GM23338 (cell line): ENCODE data around the gene SCAPER. TPM values are rescaled to one million over a fixed set of nuclear protein-coding genes. Genes with fewer than 3 reads are reported as not detected.

Experiments
- ATAC-seq: fragments of 200-7000 bp; cut with Tn5 transposase; 3 replicates; pipeline ENCODE4 v1.9.1; 2020
- DNase-seq: peaks from one replicate; pipeline ENCODE4 v3.0.0-alpha.2; 2015; ENCODE audit warnings: low spot score
- H2AFZ ChIP-seq: fragments of 200-600 bp; sonication (generic); 2 replicates; pipeline ENCODE4 v1.8.0; 2016; ENCODE audit warnings: antibody characterized with exemption, mild to moderate bottlenecking, moderate library complexity
- H3F3A ChIP-seq: fragments of 200-600 bp; sonication (generic); replicated peaks from 2 replicates; pipeline ENCODE4 v1.8.0; 2017; ENCODE audit warnings: antibody characterized with exemption, mixed run types, low read depth
- H3K27ac ChIP-seq: fragments of 200-600 bp; sonication (generic); 2 replicates; pipeline ENCODE4 v1.6.1; 2016; ENCODE audit warnings: low read depth
- H3K27me3 ChIP-seq: fragments of 200-600 bp; sonication (generic); 2 replicates; pipeline ENCODE4 v1.8.0; 2016; ENCODE audit warnings: mild to moderate bottlenecking, mixed run types, moderate library complexity; ENCODE audit not compliant: insufficient read depth
- H3K36me3 ChIP-seq: fragments of 200-600 bp; sonication (generic); 2 replicates; pipeline ENCODE4 v1.8.0; 2016; ENCODE audit warnings: mild to moderate bottlenecking; ENCODE audit not compliant: insufficient read depth
- H3K4me1 ChIP-seq: fragments of 200-600 bp; sonication (generic); 2 replicates; pipeline ENCODE4 v1.8.0; 2016; ENCODE audit warnings: mild to moderate bottlenecking, moderate library complexity; ENCODE audit not compliant: insufficient read depth
- H3K4me2 ChIP-seq: fragments of 200-600 bp; sonication (generic); 2 replicates; pipeline ENCODE4 v1.7.1; 2017; ENCODE audit warnings: mixed run types
- H3K4me3 ChIP-seq: fragments of 200-600 bp; sonication (generic); 2 replicates; pipeline ENCODE4 v1.6.1; 2016; ENCODE audit warnings: mixed run types
- H3K79me2 ChIP-seq: fragments of 200-600 bp; sonication (generic); replicated peaks from 2 replicates; pipeline ENCODE4 v1.8.0; 2017; ENCODE audit warnings: mild to moderate bottlenecking; ENCODE audit not compliant: insufficient read depth
- H3K9me2 ChIP-seq: fragments of 200-600 bp; sonication (generic); 2 replicates; pipeline ENCODE4 v1.8.0; 2017; ENCODE audit not compliant: insufficient read depth
- H4K20me1 ChIP-seq: fragments of 200-600 bp; sonication (generic); replicated peaks from 2 replicates; pipeline ENCODE4 v1.8.0; 2017; ENCODE audit warnings: mild to moderate bottlenecking; ENCODE audit not compliant: insufficient read depth
- H3K27ac Mint-ChIP-seq: 2 replicates; pipeline ENCODE4 v1.8.0; 2020; ENCODE audit warnings: inconsistent platforms, mild to moderate bottlenecking, moderate library complexity, mixed read lengths
- H3K27me3 Mint-ChIP-seq: 3 replicates; pipeline ENCODE4 v1.8.0; 2022; ENCODE audit warnings: low read depth, mild to moderate bottlenecking, moderate library complexity, mixed read lengths, inconsistent platforms; ENCODE audit not compliant: insufficient read depth, poor library complexity
- H3K36me3 Mint-ChIP-seq: 3 replicates; pipeline ENCODE4 v1.8.0; 2021; ENCODE audit warnings: low read depth, mild to moderate bottlenecking, inconsistent platforms, moderate library complexity, mixed read lengths
- H3K4me1 Mint-ChIP-seq: 3 replicates; pipeline ENCODE4 v1.8.0; 2020; ENCODE audit warnings: mild to moderate bottlenecking, inconsistent platforms, mixed read lengths
- H3K4me3 Mint-ChIP-seq: 3 replicates; pipeline ENCODE4 v1.8.0; 2021; ENCODE audit warnings: moderate library complexity, mild to moderate bottlenecking, inconsistent platforms, mixed read lengths
- H3K9me3 Mint-ChIP-seq: 3 replicates; pipeline ENCODE4 v1.8.0; 2020; ENCODE audit warnings: moderate library complexity, mild to moderate bottlenecking, inconsistent platforms, mixed read lengths
- CREB1 ChIP-seq: fragments of 250-450 bp; sonication (Bioruptor Pico); IDR thresholded peaks from 2 replicates; pipeline ENCODE4 v1.5.0; 2020; ENCODE audit warnings: low read depth, mild to moderate bottlenecking, moderate library complexity
- EZH2phosphoT487 ChIP-seq: fragments of 200-600 bp; sonication (generic); IDR thresholded peaks from one replicate; pipeline ENCODE4 v1.8.1; 2018; ENCODE audit warnings: antibody characterized with exemption; ENCODE audit not compliant: unreplicated experiment
- JUNB ChIP-seq: IDR thresholded peaks from one replicate; pipeline ENCODE4 v1.6.1; 2016; ENCODE audit warnings: antibody characterized with exemption; ENCODE audit not compliant: unreplicated experiment
- POLR2AphosphoS5 ChIP-seq: IDR thresholded peaks from 2 replicates; pipeline ENCODE4 v1.6.1; 2016; ENCODE audit warnings: antibody characterized with exemption, low read depth
- ZNF331 ChIP-seq: fragments of 250-450 bp; sonication (Bioruptor Pico); IDR thresholded peaks from 2 replicates; pipeline ENCODE4 v1.5.0; 2020; ENCODE audit warnings: low read depth, mild to moderate bottlenecking, moderate library complexity
- polyA plus RNA-seq: library from polyadenylated mRNA; unstranded; fragments of >200 nt; fragmentation: Nextera tagmentation; extraction: Ambion mirVana; gene quantifications from 2 replicates; pipeline ENCODE4 v1.2.1, GENCODE V29; 2016
- total RNA-seq: library from RNA; depleted of rRNA; stranded (reverse); fragments of >200 nt; shearing (Covaris generic); gene quantifications from 2 replicates; pipeline ENCODE4 v1.2.3, GENCODE V29; 2014
- TF ChIP-seq, protein P1 (sequence below): fragments of 250-450 bp; sonication (Bioruptor Pico); IDR thresholded peaks from 2 replicates; pipeline ENCODE4 v1.5.0; 2020; ENCODE audit warnings: mild to moderate bottlenecking, moderate library complexity
- TF ChIP-seq, protein P2 (sequence below): IDR thresholded peaks from one replicate; pipeline ENCODE4 v1.6.1; 2018; ENCODE audit warnings: antibody characterized with exemption; ENCODE audit not compliant: unreplicated experiment

Gene SCAPER
- total and polyA plus RNA-seq, 2 experiments from 2014 or later = 9.1 to 17.6 TPM

DNA sequence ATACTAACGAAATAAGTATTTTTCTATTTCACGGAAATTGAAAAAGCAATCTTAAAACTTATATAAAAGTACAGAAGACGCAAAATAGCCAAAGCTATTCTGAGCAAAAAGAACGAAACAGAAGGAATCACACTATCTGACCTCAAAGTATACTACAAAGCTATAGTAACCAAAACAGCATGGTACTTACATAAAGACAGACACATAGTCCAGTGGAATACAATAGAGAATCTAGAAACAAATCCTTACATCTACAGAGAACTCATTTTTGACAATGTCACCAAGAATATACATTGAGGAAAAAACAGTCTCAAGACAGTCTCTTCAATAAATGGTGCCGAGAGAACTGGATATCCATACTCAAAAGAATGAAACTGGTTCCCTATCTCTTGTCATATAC is 322.6 kb downstream of the SCAPER start (continued):
- TF ChIP-seq, protein P1, sequence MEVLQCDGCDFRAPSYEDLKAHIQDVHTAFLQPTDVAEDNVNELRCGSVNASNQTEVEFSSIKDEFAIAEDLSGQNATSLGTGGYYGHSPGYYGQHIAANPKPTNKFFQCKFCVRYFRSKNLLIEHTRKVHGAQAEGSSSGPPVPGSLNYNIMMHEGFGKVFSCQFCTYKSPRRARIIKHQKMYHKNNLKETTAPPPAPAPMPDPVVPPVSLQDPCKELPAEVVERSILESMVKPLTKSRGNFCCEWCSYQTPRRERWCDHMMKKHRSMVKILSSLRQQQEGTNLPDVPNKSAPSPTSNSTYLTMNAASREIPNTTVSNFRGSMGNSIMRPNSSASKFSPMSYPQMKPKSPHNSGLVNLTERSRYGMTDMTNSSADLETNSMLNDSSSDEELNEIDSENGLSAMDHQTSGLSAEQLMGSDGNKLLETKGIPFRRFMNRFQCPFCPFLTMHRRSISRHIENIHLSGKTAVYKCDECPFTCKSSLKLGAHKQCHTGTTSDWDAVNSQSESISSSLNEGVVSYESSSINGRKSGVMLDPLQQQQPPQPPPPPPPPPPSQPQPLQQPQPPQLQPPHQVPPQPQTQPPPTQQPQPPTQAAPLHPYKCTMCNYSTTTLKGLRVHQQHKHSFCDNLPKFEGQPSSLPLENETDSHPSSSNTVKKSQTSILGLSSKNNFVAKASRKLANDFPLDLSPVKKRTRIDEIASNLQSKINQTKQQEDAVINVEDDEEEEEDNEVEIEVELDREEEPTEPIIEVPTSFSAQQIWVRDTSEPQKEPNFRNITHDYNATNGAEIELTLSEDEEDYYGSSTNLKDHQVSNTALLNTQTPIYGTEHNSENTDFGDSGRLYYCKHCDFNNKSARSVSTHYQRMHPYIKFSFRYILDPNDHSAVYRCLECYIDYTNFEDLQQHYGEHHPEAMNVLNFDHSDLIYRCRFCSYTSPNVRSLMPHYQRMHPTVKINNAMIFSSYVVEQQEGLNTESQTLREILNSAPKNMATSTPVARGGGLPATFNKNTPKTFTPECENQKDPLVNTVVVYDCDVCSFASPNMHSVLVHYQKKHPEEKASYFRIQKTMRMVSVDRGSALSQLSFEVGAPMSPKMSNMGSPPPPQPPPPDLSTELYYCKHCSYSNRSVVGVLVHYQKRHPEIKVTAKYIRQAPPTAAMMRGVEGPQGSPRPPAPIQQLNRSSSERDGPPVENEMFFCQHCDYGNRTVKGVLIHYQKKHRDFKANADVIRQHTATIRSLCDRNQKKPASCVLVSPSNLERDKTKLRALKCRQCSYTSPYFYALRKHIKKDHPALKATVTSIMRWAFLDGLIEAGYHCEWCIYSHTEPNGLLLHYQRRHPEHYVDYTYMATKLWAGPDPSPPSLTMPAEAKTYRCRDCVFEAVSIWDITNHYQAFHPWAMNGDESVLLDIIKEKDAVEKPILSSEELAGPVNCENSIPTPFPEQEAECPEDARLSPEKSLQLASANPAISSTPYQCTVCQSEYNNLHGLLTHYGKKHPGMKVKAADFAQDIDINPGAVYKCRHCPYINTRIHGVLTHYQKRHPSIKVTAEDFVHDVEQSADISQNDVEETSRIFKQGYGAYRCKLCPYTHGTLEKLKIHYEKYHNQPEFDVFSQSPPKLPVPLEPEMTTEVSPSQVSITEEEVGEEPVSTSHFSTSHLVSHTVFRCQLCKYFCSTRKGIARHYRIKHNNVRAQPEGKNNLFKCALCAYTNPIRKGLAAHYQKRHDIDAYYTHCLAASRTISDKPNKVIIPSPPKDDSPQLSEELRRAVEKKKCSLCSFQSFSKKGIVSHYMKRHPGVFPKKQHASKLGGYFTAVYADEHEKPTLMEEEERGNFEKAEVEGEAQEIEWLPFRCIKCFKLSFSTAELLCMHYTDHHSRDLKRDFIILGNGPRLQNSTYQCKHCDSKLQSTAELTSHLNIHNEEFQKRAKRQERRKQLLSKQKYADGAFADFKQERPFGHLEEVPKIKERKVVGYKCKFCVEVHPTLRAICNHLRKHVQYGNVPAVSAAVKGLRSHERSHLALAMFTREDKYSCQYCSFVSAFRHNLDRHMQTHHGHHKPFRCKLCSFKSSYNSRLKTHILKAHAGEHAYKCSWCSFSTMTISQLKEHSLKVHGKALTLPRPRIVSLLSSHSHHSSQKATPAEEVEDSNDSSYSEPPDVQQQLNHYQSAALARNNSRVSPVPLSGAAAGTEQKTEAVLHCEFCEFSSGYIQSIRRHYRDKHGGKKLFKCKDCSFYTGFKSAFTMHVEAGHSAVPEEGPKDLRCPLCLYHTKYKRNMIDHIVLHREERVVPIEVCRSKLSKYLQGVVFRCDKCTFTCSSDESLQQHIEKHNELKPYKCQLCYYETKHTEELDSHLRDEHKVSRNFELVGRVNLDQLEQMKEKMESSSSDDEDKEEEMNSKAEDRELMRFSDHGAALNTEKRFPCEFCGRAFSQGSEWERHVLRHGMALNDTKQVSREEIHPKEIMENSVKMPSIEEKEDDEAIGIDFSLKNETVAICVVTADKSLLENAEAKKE (CRISPR knock-in tag) = no peak
- TF ChIP-seq CREB1 (CRISPR knock-in tag) = no peak
- TF ChIP-seq POLR2AphosphoS5 = no peak
- no peak for TF ChIP-seq EZH2phosphoT487

DNA sequence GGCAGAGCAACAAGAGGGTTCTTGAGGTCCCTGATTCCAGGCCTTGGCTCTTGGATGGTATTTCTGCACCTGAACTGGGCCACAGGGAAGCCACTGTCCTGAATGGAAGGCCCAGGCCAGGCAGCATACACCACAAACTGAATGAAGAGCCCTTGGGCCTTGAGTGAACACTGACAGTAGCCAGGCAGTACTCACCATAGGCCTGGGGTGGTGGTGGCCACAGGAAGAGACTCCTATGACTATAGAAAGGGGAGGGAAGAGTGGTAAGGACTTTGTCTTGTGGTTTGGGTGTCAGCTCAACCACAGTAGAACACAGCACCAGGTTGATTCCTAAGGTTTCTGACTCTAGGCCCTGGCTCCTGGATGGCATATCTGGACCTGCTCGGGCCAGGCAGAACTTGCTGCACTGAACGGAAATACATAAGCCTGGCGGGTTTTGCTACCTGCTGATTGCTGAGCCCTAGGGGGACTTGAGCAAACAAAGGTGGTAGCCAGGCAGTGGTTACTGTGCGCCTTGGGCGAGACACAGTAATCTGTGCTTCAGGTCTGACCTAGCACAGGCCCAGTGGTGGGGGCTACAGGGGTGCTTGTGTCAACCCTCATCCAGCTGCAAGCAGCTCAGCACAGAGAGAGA is 327.1 kb downstream of the SCAPER start:
- ATAC-seq = no peak
- H3K4me3 Mint-ChIP-seq = no peak overlapping the region
- Histone ChIP-seq H3K27me3 (no peaks in the 10 kb centered on the region), H3K36me3 (no peaks in the 10 kb centered on the region), H2AFZ (no peak overlapping the region), H3K9me2 (no peaks in the 10 kb centered on the region; the same call in 1 of the 2 replicates), H3F3A (no peaks in the 10 kb centered on the region), H3K4me2 (no peak overlapping the region), H3K27ac (no peak overlapping the region), H3K79me2 (no peaks in the 10 kb centered on the region), H4K20me1 (no peaks in the 10 kb centered on the region), H3K4me3 (no peak overlapping the region), H3K4me1 (no peaks in the 10 kb centered on the region)
- TF ChIP-seq, protein P2, sequence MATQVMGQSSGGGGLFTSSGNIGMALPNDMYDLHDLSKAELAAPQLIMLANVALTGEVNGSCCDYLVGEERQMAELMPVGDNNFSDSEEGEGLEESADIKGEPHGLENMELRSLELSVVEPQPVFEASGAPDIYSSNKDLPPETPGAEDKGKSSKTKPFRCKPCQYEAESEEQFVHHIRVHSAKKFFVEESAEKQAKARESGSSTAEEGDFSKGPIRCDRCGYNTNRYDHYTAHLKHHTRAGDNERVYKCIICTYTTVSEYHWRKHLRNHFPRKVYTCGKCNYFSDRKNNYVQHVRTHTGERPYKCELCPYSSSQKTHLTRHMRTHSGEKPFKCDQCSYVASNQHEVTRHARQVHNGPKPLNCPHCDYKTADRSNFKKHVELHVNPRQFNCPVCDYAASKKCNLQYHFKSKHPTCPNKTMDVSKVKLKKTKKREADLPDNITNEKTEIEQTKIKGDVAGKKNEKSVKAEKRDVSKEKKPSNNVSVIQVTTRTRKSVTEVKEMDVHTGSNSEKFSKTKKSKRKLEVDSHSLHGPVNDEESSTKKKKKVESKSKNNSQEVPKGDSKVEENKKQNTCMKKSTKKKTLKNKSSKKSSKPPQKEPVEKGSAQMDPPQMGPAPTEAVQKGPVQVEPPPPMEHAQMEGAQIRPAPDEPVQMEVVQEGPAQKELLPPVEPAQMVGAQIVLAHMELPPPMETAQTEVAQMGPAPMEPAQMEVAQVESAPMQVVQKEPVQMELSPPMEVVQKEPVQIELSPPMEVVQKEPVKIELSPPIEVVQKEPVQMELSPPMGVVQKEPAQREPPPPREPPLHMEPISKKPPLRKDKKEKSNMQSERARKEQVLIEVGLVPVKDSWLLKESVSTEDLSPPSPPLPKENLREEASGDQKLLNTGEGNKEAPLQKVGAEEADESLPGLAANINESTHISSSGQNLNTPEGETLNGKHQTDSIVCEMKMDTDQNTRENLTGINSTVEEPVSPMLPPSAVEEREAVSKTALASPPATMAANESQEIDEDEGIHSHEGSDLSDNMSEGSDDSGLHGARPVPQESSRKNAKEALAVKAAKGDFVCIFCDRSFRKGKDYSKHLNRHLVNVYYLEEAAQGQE = no peak
- TF ChIP-seq ZNF331 (CRISPR knock-in tag) (no peak), JUNB (no peak)
- H3K27ac Mint-ChIP-seq = no peak overlapping the region
- peaks cover 18% of the 10 kb centered on the region for H3K9me3 Mint-ChIP-seq
- peaks cover 3% of the 10 kb centered on the region for H3K27me3 Mint-ChIP-seq
- peaks cover 11% of the 10 kb centered on the region; the same call in 2 of the 3 replicates for H3K4me1 Mint-ChIP-seq
- H3K36me3 Mint-ChIP-seq = peaks cover 8% of the 10 kb centered on the region; the same call in 2 of the 3 replicates
- no peak for DNase-seq
